ENCODE measurements around the gene ITGA5.

The ITGA5 gene

GRCh38 chr12:54409267-54409666, 9.8 kb downstream of the ITGA5 start:
- no peak for DNase-seq

GRCh38 chr12:54407183-54407905, 11.7 kb downstream of the ITGA5 start:
- peak in 1 of 2 donors; percentile 34 for DNase-seq

- DNase-seq, result no peak
These were observed 13.5 kb downstream of the ITGA5 start for GRCh38 chr12:54405573-54405972.

GRCh38 chr12:54405106-54405505, 14.0 kb downstream of the ITGA5 start:
- no peak for DNase-seq

- DNase-seq, result no peak
These were observed 14.7 kb downstream of the ITGA5 start for GRCh38 chr12:54404061-54405004.

DNA sequence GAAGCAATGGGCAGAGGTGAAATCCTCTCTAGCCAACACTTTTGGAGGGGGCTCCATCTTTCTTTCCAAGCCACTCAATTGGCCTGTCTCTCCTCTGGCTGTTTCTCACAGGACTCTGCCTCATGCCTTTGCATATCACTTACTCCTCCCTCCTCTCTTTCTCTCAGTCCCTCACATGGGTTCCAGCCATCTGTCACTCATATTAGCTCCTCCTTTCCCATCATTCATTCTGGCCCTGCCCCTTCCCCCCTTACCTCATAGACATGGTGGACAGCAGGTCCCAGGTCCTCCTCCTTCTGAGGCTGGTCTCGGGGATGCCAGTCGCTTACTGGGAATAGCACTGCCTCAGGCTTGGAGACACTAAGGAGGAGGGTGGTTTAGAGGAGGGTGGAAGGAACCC, 17.9 kb downstream of the ITGA5 start:
- DNase-seq, result no peak

- peak; percentile 53 to 83 for DNase-seq
These were observed 19.9 kb downstream of the ITGA5 start for GRCh38 chr12:54398995-54399793.

- DNase-seq, result no peak
These were observed 20.8 kb downstream of the ITGA5 start for GRCh38 chr12:54398218-54398617.

DNA sequence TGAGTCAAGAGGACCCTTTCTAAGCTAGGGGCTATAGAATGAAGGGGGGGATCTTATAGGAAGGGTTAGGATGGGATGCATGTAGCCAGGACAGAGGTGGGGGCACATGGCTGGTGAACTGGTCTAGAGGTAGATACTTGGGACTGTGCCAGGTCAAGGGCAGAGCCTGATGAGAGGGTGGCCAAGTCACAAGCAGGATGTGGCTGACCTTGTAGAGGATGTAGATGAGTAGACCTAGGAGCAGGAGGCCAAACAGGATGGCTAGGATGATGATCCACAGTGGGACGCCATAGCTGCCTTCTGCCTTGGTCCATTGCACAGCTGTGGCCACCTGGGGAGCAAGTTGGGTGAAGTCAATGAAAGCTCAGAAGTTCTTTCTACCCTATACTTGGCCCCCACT, 21.9 kb downstream of the ITGA5 start:
- no peak for DNase-seq

GRCh38 chr12:54395545-54395944, 23.5 kb downstream of the ITGA5 start:
- no peak for DNase-seq

GRCh38 chr12:54394986-54395385, 24.1 kb downstream of the ITGA5 start:
- no peak for DNase-seq

DNA sequence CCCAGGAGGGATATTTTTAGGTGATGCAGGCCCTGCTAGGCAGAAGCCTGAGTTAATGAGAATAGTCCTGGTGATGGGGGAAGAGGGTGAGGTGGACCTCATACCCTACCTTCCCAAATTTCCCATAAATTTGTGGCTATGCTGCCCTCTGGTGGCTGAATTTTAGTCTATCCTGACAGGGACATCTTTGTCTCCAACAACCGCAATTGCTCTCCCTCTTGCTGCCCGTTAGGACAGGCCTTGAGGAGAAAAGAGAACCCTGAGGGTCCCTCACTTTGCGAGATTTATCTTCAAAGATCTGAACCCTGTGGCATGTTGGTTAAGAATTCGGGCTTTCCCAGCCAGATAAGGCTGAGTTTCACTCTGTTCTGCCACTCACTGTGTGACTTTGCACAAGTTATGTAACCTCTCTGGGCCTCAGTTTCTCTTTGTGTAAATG, 24.8 kb downstream of the ITGA5 start:
- peak in 1 of 2 donors; percentile 20 for DNase-seq

DNA sequence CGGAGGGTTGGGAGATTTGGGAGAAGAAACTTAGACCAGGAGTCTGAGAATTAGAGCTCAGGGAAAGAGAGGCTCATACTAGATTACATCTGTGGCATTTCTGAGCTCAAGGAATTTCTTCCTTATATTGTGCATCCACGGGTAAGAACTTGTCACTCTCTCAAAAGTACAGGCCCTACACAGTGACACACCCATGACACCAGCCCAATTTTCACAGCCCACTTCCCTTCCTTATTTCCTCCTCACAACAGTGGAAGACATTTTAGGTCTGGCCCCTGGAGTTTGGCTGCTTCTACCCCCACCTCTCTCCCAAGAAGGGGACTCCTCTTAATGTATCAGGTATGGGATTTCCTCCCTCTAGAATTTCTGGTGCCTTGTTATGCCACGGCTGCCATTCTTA, 25.3 kb downstream of the ITGA5 start:
- no peak for DNase-seq

DNA sequence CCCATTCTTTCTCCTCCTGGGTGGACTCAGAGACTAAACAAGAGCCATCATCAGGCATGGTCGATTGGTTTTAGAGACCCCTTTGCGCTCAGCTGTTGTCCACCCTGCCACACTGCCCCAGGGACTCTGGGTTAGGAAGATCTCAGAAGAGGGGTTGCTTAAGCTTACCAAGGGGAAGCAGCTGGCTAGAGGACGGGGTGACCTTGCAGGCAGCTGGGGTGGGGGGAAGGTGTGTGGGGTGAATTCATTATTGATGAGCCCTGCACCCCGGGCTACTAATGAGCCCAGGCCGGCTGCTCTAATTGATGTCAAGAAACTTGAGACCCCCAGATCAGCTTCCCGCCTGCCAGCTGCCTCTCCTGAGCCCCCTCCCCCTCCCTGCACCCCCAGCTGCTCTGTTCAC, 25.9 kb downstream of the ITGA5 start:
- DNase-seq, result no peak

GRCh38 chr12:54392485-54393206, 26.4 kb downstream of the ITGA5 start:
- DNase-seq, result no peak

GRCh38 chr12:54390668-54391551, 28.2 kb downstream of the ITGA5 start:
- DNase-seq, result peak in 1 of 2 donors; percentile 8

DNA sequence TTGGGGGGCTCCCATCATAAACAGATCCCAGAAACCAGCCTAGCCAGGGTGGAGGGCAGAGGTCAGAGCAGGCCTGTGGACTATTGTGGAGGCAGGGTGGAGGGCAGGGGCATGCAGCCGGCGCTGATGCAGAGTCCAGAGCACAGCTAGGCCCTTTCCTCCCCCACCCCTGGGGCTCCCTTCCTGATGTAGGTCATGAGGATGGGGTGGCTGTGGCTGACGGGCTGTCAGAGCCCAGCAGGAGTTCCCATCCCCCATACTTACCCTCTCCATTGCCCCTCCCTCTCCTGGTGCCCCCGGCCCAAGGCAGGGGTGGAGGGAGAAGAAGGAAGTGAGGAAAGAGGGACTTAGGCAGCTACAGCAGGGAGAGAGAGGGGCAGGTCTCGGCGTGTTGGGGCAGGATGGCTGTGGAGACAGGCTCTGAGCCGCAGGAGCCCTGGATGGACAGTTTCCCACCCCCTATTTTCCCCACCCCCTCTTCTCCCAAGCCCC, 28.8 kb downstream of the ITGA5 start:
- DNase-seq, result no peak

GRCh38 chr12:54389607-54390175, 29.4 kb downstream of the ITGA5 start:
- DNase-seq, result no peak

DNA sequence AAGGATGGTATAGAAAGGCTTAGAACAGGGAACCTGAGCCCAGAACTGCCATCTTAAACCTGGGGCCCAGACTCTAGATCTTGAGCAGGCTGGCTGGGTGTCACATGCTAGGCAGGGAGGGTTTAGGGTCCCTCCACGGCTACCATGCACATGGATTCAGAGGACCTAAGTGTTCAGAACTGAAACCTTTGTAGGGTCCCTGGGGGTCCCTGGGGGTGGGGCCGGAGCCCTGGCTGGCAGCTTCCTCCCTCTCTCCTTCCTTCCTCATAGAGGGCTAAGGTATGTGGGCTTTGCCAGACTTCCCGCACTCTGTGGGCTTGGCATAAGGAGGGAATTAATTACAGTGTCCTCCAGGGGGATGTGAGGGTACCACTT, 29.9 kb downstream of the ITGA5 start:
- DNase-seq, result no peak

DNA sequence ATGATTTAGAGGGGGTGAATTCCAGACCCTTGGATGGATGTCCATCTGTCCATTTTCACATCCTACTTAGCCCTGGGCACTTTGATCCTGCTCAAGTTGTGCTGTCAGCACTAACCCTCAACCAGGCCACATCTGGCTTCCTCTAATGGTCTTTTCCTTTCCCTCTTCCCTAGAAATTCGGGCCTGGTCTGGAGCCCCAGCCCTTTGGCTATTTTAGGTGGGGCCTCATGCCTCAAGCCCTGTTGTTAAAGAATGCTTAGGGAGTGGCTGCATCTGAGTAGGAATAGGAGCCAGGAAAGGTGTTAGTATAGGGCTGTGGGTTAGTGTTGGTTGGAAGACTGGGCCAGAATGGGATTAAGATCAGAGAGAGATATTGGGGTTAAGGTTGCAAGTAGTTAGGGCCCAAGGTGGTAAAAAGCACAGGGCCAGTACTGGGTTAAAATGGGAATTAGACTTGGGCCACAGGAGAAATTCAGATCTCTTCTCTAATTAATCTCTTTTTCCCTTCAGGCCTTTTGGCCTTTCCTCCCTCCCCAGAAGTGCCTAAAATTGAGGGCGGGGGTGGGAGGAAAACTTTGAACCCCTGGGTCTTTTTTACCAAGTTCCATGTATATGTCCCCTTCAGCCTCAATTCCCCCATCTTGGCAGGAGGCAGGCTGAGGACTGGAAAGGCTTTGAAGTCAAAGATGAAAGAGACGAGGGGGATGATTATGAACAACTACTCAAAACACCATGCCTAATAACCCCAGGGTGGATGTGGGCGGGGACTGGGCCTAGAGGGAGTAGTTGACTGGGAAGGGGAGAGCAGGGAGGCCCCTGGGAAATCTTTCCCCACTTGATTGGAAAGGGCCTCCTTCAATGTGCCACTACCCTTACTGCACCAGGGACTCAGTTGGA, 30.6 kb downstream of the ITGA5 start:
- DNase-seq, result no peak
